ENCODE data around the gene NTM.

- TF ChIP-seq CTCF (IDR thresholded peaks at IDR 0.05) (no peak), POLR2A (IDR thresholded peaks at IDR 0.05) (no peak)
These were observed 197.9 kb downstream of the NTM start for GRCh38 chr11:131568318-131568717.

Data from uterus (tissue), 2 donors.